Measurements from ENCODE around the gene DDO.
"Not testable (repeated sequence)": the region's sequence is repeated elsewhere in the genome, so short reads cannot be mapped to it uniquely, and the experiment has no call there.

The DDO gene, protein sequence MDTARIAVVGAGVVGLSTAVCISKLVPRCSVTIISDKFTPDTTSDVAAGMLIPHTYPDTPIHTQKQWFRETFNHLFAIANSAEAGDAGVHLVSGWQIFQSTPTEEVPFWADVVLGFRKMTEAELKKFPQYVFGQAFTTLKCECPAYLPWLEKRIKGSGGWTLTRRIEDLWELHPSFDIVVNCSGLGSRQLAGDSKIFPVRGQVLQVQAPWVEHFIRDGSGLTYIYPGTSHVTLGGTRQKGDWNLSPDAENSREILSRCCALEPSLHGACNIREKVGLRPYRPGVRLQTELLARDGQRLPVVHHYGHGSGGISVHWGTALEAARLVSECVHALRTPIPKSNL

GRCh38 chr6:110415086-110415916 lies at the start of gene DDO:
DDO (minus strand) TSS chr6:110415575; CDS start chr6:110413462, 2,113 bp downstream.
- peak; percentile 43 for DNase-seq

DNA sequence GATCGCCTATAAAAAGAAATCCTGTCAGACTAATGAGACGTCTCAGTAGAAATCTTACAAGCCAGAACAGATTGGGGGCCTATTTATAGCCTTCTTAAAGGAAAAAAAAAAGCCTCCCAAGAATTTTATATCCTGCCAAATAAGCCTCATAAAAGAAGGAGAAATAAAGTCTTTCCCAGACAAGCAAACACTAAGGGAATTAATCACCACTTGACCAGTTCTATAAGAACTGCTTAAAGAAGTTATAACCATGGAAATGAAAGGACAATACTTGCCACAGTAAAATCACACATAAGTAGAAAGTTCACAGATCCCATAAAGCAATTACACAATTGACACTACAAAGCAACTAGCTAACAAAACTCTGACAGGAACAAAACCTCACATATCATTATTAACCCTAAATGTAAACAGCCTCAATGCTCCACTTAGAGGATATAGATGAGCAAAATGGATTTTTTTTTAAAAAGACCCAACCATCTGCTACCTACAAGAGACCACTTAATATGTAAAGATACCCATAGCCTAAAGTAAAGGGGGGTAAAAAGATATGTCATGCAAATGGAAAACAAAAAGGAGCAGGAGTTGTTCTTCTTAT lies 47.6 kb upstream of the DDO start:
- DNase-seq = no peak

GRCh38 chr6:110461376-110461775 lies 46.0 kb upstream of the DDO start:
- no peak for DNase-seq

DNA sequence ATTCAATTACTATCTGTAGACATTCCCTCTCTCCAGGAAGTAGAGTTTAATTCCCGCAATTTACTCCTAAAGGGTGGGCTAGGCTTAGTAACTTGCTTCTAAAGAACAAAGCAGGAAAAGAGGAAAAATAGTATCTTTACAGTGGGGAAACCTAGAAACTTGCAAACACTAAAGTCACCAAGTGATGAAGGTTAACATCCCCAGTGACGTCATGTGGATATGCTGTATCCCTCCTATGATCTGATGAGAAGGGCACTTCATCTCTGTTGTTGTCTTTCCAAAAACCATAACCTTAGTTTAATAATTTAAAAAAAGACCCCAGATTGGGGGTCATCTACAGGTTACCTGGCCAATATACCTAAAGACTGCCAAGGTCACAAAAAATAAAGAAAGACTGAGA lies 43.8 kb upstream of the DDO start:
- no peak for DNase-seq

DNA sequence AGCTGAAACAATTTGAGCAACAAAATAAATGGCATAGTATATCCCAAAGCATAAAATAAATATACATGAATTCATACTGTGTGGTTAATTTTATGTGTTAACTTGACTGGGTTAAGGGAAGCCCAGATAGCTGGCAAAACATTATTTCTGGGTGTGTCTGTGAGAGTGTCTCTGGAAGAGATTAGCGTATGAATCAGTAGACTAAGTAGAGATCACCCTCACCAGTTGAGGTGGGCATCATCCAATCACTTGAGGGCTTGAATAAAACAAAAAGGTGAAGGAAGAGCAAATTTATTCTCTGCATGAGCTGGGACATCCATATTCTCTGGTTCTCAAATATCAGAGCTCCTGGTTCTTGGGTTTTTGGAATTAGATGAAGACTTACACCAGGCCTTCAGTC lies 43.1 kb upstream of the DDO start:
- DNase-seq = no peak

DNA sequence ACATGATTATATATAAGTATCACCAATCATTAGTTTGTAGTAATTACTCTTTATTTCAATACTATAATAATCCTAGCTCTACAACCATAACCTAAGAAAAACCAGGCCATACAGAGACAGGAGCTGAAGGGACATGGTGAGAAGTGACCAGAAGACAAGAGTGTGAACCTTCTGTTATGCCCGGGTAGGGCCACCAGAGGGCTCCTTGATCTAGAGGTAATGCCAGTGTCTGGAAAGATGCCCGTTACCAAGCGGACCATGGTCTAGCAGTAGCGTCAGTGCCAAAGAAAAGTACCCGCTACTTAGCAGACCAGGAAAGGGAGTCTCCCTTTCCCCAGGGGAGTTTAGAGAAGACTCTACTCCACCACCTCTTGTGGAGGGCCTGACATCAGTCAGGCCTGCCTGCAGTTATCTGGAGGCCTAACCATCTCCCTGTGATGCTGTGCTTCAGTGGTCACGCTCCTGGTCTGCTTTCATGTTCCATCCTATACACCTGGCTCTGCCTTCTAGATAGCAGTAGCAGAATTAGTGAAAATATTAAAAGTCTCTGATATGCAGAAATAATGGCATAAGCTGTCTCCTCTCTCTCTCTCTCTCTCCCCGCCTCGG lies 42.3 kb upstream of the DDO start:
- not testable (repeated sequence) for DNase-seq

DNA sequence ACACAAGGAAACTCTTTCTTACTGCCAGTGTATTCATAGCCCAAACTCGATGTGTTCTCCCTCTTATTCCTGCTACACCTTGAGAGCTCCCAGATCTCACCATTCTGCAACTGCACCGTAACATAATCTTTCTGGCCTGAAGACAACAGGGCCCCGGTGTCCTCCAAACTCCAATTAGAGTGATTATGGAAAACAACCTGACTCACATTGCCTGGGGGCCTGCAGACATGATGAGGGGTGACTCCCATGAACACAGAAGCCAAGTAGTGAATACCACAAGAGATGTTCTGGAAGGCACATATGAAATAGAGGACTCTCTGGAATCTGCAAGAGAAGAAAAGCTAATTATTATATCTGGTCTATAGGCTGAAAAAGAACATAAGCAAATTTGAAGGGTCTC lies 41.3 kb upstream of the DDO start:
- no peak for DNase-seq

- DNase-seq = no peak
Measured at GRCh38 chr6:110449541-110449895, 34.1 kb upstream of the DDO start.

DNA sequence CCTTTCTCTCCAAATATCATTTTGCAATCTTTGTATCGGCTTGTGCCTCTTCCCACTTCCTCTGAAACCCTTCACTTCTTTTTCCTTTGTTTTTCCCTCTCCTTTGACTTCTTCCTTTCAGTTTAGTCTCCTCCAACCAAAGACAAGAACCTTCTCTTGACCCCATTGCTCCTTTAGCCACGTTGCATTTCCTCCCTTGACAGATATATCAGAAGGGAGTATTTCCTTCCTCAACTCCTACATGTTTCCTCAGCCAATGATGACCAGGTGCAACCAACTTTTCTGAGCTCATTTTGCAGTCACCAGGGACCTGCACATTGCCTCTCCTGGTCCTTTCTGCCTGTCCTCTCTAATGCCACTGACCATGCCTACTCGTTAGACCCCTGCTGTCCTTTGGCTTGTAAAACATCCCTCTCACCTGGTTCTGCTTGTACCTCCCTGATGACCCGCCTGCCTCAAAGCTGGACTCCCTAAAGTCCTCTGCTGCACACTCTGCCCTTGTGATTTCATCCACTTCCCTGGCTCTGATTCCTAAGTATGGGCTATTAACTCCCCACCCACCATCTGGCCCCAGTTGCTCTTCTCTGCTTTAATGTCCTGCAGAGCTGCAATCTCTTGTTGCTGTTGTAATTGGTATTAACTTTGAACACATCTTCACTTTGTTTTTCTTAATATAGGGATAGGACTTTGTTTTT lies 33.6 kb upstream of the DDO start:
- DNase-seq = peak; percentile 61

DNA sequence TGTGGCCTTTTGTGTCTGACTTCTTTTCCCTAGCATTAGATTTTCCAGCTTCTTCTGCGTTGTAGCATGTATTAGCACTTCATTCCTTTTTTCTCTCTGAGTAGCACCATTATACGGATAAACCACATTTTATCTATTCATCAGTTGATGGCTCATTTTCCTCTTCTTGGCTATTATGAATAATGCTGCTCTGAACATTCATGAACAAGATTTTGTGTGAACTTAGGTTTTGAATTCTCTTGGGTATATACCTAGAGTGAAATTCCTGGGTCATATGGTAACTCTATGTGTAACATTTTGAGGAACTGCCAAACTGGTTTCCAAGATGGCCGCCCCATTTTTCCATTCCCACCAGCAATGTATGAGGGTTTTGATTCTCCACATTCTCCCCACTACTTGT lies 32.4 kb upstream of the DDO start:
- DNase-seq = no peak

DNA sequence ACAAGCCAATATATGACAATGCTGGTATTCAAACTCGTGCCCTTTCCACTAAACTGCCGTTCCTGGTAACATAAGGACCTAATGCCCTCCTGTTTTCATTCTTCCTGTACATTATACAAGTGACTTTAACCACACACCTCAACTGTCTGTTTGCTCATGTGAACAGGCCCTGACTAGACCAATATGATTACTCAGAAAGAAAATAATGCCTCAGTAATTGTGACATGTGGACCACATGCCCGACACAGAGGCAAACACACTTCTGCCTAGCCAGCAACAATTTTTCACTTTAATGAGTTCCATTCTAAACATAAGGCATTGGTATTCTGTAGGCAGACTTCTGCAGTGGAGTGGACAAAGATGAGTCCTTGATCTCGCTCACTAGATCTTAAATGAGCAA lies 31.0 kb upstream of the DDO start:
- DNase-seq = no peak

- DNase-seq = no peak
Measured at GRCh38 chr6:110440026-110440425, 24.7 kb upstream of the DDO start.

DNA sequence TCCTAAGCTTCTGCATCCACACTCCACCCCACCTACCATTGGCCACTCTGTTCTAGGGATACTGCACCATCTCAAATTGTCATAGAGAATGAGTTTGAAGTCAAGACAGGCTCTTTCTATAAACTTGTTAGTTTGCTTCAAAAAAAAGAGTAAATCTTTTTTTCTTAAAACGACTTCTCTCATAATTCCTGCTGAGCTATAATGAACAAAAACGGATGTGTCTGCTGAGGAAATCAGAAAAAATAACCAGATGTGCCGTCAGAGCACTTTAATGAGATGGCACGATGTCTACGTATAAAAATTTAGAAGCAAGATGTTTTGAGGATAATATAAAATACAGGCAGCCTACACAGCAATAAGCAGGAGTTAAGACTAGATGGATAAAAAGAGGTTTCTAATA lies 24.0 kb upstream of the DDO start:
- DNase-seq = no peak

DNA sequence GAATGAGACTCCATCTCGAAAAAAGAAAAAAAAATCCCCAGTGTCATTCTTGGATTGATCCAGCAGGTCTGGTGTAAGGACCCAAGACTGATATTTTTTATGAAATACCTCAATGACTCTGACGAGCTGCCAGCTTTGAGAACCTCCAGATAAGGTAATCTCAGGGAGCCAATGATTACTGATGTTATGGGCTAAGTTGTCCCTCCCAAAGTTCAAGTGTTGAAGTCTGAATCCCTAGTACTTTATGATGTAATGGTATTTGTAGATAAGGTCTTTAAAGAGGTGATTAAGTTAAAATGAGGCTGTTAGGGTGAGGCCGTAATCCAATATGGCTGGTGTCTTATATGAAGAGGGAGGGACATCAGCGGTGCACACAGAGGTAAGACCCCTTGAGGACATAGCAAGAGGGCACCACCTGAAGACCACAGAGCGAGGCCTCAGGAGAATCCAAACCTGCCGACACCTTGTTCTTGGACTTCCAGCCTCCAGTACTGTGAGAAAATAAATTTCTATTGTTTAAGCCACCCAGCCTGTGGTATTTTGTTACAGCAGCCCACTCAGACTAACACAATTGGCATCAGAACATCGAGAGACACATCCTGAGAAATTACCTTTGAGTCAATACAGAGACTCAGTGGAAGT lies 19.7 kb upstream of the DDO start:
- no peak for DNase-seq

- no peak for DNase-seq
Measured at GRCh38 chr6:110432285-110432900, 17.0 kb upstream of the DDO start.

DNA sequence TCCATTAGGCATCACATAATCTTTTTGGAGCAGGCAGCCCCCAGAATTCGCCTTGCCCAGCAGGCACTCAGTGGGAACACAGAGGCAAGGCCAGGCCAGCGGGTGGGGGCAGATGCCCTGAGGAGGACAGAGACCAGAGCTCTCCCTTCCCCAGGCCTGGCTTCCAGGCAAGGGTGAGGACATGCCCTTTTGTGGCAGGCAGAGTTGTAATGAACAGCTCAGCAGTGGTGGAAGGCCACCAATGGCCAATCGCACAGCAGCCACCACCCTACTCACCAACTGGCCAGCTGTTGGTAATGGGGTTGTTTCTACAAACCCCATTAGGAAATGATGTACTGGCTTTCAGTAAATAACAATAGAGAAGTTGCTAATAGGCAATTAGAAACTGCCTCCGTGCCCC lies 15.4 kb upstream of the DDO start:
- no peak for DNase-seq

- DNase-seq = no peak
Measured at GRCh38 chr6:110430236-110430635, 14.9 kb upstream of the DDO start.

- no peak for DNase-seq
Measured at GRCh38 chr6:110428153-110428552, 12.8 kb upstream of the DDO start.

DNA sequence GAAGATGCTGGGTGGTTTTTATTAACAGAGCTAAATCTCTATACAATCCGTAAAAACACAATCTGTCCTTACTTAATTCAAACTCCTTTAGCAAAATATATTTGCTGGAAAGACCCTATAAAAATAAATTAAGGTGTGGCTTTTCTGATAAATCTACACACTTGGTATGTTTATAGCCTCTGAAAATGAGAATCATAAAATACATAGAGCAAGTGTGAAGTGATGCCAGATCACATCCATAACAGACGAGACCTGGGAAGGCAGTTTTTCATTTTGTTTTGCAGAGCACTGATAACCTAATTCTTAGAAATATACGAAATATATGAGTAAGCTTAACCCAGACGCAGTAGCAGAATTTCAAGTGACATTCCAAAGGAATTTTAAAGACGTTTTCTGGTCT lies 10.4 kb upstream of the DDO start:
- no peak for DNase-seq

DNA sequence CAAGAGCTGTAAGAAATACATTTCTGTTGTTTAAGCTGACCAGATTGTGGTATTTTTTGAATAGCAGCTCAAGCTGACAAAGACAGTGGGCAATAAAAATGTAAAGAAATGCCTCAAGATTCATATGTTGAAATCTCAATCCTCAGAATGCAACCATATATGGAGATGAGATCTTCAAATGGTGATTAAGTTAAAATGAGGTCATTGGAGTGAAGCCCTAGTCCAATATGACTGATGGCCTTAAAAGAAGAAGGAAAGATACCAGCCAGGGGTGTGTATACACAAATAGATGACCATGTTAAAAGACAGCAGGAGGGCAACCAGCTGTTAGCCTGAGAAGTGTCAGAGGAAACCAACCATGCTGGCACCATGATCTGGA lies 7.1 kb upstream of the DDO start:
- DNase-seq = no peak

DNA sequence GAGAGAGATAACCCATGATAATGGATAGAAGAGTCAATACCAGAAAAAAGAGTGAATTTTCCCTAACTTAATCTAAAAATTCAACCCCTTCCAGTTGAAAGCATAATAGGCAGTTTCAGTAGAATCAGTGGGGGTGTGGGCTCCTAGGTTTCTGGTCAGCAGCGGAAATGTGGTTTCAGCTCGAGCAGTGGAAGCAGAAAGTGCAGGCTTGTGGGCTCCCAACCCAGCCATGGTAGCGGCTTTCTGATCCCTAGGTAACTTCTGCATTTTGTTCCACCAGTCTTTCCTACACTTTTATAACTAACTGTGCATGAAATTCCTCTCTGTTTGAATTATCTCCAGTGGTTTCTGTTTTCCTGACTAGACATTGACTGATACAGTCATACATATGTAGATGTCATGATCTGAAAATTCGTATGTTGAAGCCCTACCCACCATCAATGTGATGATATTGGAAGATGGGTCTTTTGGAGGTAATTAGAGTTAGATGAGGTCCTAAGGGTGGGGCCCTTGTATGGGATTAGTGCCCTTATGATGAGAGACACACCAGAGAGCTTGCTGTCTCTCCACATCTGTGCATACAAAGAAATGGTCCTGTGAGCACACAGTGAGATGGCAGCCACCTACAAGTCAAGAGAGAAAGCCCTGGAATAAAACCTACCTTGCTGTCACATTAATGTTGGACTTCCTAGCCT lies 6.5 kb upstream of the DDO start:
- no peak for DNase-seq

Measured in DMS 273 treated with DMSO at 0.1 percent for 48 hours (cell line).